HCT116 (cell line): ENCODE data around the gene EML4. TPM values are rescaled to one million over a fixed set of nuclear protein-coding genes. Genes with fewer than 3 reads are reported as not detected.

ENCODE experiments used
- ATAC-seq: fragments of 200-7000 bp; cut with Tn5 transposase; 2 replicates; pipeline ENCODE4 v1.9.1; 2020; ENCODE audit warnings: mild to moderate bottlenecking, moderate library complexity
- BruUV-seq: library from RNA; stranded (reverse); fragments of 400-500 nt; replicated peaks from 2 replicates; lab custom pipeline; 2021; lab: Mats Ljungman, UMichigan
- CTCF ChIA-PET: fragments of 300-600 bp; sonication (Branson Sonifier 250); formaldehyde crosslinking; loops from one replicate; lab custom pipeline; 2021; ENCODE audit warnings: antibody characterized with exemption; lab: Charles Lee
- POLR2A ChIA-PET: fragments of 300-600, 350-600 bp; sonication (Branson Sonifier 250); formaldehyde crosslinking; loops from one replicate; lab custom pipeline; 2021; ENCODE audit warnings: antibody characterized with exemption; lab: Charles Lee
- RAD21 ChIA-PET, 2 experiments: fragments of 300-600 bp; sonication (Branson Sonifier 250); formaldehyde crosslinking; loops; one replicate each; lab custom pipeline; 2023; ENCODE audit warnings: low total read pairs in 2 of 2; ENCODE audit not compliant: uncharacterized antibody in 2 of 2, unreplicated experiment in 2 of 2, low non-redundant PET in 1 of 2; lab: Charles Lee
- DNase-seq: peaks from one replicate; pipeline ENCODE4 v3.0.0-alpha.2; 2010; ENCODE audit warnings: low read depth, low spot score
- H2AFZ ChIP-seq: fragments of 200-600 bp; shearing (Covaris generic), sonication (generic); 2 replicates; pipeline ENCODE4 v1.6.1; 2017; ENCODE audit warnings: low read depth, mixed run types, mixed read lengths, antibody characterized with exemption, low read length; ENCODE audit not compliant: poor library complexity, severe bottlenecking
- H3K27ac ChIP-seq: 2 replicates; pipeline ENCODE4 v1.5.1; 2012; ENCODE audit warnings: low read depth, low read length
- H3K27me3 ChIP-seq: fragments of 200-600 bp; sonication (generic); 2 replicates; pipeline ENCODE4 v1.6.1; 2016; ENCODE audit warnings: mixed run types, low read length, mixed read lengths; ENCODE audit not compliant: insufficient read depth
- H3K36me3 ChIP-seq, 2 experiments: fragments of 200-500 bp in 1 of 2; fragments of 200-600 bp in 1 of 2; sonication (Bioruptor generic) in 1 of 2; sonication (generic) in 1 of 2; 2 replicates each; pipeline versions ENCODE4 v1.5.1 to v1.6.1; 2014 to 2016; ENCODE audit warnings: low read length in 2 of 2, inconsistent platforms in 1 of 2, mixed read lengths in 1 of 2, mixed run types in 1 of 2; ENCODE audit not compliant: insufficient read depth in 2 of 2, control insufficient read depth in 1 of 2
- H3K4me1 ChIP-seq, 2 experiments: fragments of 200-600 bp in 1 of 2; sonication (generic) in 1 of 2; 2 replicates each; pipeline versions ENCODE4 v1.5.1 to v1.6.1; 2012 to 2017; ENCODE audit warnings: low read length in 2 of 2, inconsistent platforms in 1 of 2, mild to moderate bottlenecking in 1 of 2, mixed read lengths in 1 of 2, mixed run types in 1 of 2, moderate library complexity in 1 of 2; ENCODE audit not compliant: insufficient read depth in 2 of 2, control insufficient read depth in 1 of 2
- H3K4me2 ChIP-seq: fragments of 200-600 bp; sonication (generic); 2 replicates; pipeline ENCODE4 v1.6.1; 2017; ENCODE audit warnings: mixed run types, low read length, mixed read lengths
- H3K4me3 ChIP-seq, 2 experiments: fragments of 200-600 bp in 1 of 2; sonication (generic) in 1 of 2; replicated peaks in 1 of 2; 2 replicates each; pipeline ENCODE4 v1.5.1; 2011 to 2016; ENCODE audit warnings: low read length in 2 of 2, control low read depth in 1 of 2, low read depth in 1 of 2, mild to moderate bottlenecking in 1 of 2, mixed read lengths in 1 of 2, mixed run types in 1 of 2
- H3K79me2 ChIP-seq: fragments of 200-600 bp; sonication (generic); 2 replicates; pipeline ENCODE4 v1.6.1; 2017; ENCODE audit warnings: mild to moderate bottlenecking, mixed run types, low read length, moderate library complexity, mixed read lengths; ENCODE audit not compliant: insufficient read depth
- H3K9ac ChIP-seq: fragments of 200-600 bp; sonication (generic); 2 replicates; pipeline ENCODE4 v1.6.1; 2016; ENCODE audit warnings: low read length, mixed read lengths
- H3K9me2 ChIP-seq: fragments of 200-600 bp; sonication (generic), shearing (Covaris generic); 2 replicates; pipeline ENCODE4 v1.6.1; 2017; ENCODE audit warnings: mixed run types, mild to moderate bottlenecking, moderate library complexity; ENCODE audit not compliant: insufficient read depth
- H3K9me3 ChIP-seq, 2 experiments: fragments of 200-500 bp in 1 of 2; fragments of 200-600 bp in 1 of 2; sonication (Bioruptor generic) in 1 of 2; sonication (generic) in 1 of 2; 2 replicates each; pipeline ENCODE4 v1.6.1; 2014 to 2017; ENCODE audit warnings: low read length in 2 of 2, mixed read lengths in 2 of 2, inconsistent platforms in 1 of 2, low read depth in 1 of 2, mild to moderate bottlenecking in 1 of 2, mixed run types in 1 of 2, moderate library complexity in 1 of 2; ENCODE audit not compliant: control insufficient read depth in 1 of 2, insufficient read depth in 1 of 2
- H4K20me1 ChIP-seq: fragments of 200-600 bp; sonication (generic), shearing (Covaris generic); 2 replicates; pipeline ENCODE4 v1.6.1; 2017; ENCODE audit warnings: mixed run types, mild to moderate bottlenecking, moderate library complexity; ENCODE audit not compliant: insufficient read depth
- CBX3 ChIP-seq: IDR thresholded peaks from 2 replicates; pipeline ENCODE4 v1.6.1; 2012; ENCODE audit warnings: low read depth
- EGR1 ChIP-seq: IDR thresholded peaks from 2 replicates; pipeline ENCODE4 v1.6.1; 2012; ENCODE audit warnings: low read depth
- FOSL1 ChIP-seq: IDR thresholded peaks from 2 replicates; pipeline ENCODE4 v1.6.1; 2012; ENCODE audit warnings: low read depth
- JUND ChIP-seq: IDR thresholded peaks from 2 replicates; pipeline ENCODE4 v1.6.1; 2012
- POLR2A ChIP-seq: IDR thresholded peaks from 2 replicates; pipeline ENCODE4 v1.7.0; 2011; ENCODE audit warnings: borderline replicate concordance; ENCODE audit not compliant: insufficient read depth, insufficient read length; ENCODE audit errors: extremely low read depth
- POLR2AphosphoS5 ChIP-seq: IDR thresholded peaks from 2 replicates; pipeline ENCODE4 v1.6.1; 2011; ENCODE audit warnings: mild to moderate bottlenecking, low read depth, low read length, moderate library complexity
- SIN3A ChIP-seq: IDR thresholded peaks from 2 replicates; pipeline ENCODE4 v1.6.1; 2012; ENCODE audit warnings: low read depth
- SP1 ChIP-seq: IDR thresholded peaks from 2 replicates; pipeline ENCODE4 v1.6.1; 2012; ENCODE audit warnings: low read depth
- TCF7L2 ChIP-seq: IDR thresholded peaks from 2 replicates; pipeline ENCODE4 v1.7.0; 2011; ENCODE audit warnings: borderline replicate concordance, inconsistent platforms; ENCODE audit not compliant: insufficient read depth, insufficient read length; ENCODE audit errors: extremely low read depth
- ZBTB33 ChIP-seq: IDR thresholded peaks from 2 replicates; pipeline ENCODE4 v1.6.1; 2011; ENCODE audit warnings: mild to moderate bottlenecking, low read length, moderate library complexity; ENCODE audit not compliant: insufficient replicate concordance; ENCODE audit errors: extremely low read depth
- ZFX ChIP-seq: fragments of 450-650 bp; IDR thresholded peaks from 2 replicates; pipeline ENCODE4 v1.6.1; 2017
- intact Hi-C: fragments of 100-400 bp; cut with micrococcal nuclease; formaldehyde crosslinking; loops from 2 replicates; pipeline ENCODE4 v1.10.0; 2022
- total RNA-seq: library from RNA; stranded (reverse); gene quantifications from one replicate; pipeline ENCODE4 v1.2.1, GENCODE V29; 2021; ENCODE audit not compliant: unreplicated experiment
- TF ChIP-seq, protein P1 (sequence below): IDR thresholded peaks from 2 replicates; pipeline ENCODE4 v1.6.1; 2012; ENCODE audit warnings: low read depth
- TF ChIP-seq, protein P2 (sequence below), 3 experiments: fragments of 200-600 bp in 1 of 3; sonication (generic) in 1 of 3; IDR thresholded peaks in 2 of 3; conservative IDR thresholded peaks in 1 of 3; 2 replicates each; pipeline ENCODE4 v1.5.1; 2012 to 2017; ENCODE audit warnings: low read depth in 2 of 3, low read length in 2 of 3, antibody characterized with exemption in 1 of 3, borderline replicate concordance in 1 of 3, control low read depth in 1 of 3, mild to moderate bottlenecking in 1 of 3, mixed read lengths in 1 of 3, mixed run types in 1 of 3, moderate library complexity in 1 of 3; ENCODE audit not compliant: insufficient read depth in 1 of 3

The EML4 gene
- total RNA-seq, 1 experiment from 2014 or later: 53.5 TPM

DNA sequence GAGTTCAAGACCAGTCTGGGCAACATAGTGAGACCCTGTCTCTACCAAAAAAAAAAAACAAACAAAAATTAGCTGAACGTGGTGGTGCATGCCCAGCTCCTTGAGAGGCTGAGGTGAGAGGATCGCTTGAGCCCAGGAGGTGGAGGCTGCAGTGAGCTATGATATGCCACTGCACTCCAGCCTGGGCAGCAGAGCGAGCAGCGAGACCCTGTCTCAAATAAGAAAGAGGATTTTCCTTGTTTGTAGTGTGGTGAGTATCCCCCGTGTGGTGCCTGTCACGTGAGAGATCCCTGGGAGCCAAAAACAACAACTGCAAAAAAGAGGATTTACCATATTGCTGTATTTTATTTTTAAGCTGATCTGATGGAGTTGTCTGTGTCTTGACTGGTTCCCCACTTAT is 9.2 kb downstream of the EML4 start:
- H3K4me1 ChIP-seq: no peaks in the 10 kb centered on the region
- CTCF ChIA-PET: no interaction called here
- TF ChIP-seq POLR2A (no peak), ZFX (no peak), TCF7L2 (no peak), SIN3A (no peak), FOSL1 (no peak), SP1 (no peak), POLR2AphosphoS5 (no peak)
- TF ChIP-seq, all 23 proteins: peak for 0
- no peak for ATAC-seq
- intact Hi-C loops: no loop called here
- Histone ChIP-seq H3K27ac (no peak overlapping the region), H3K4me2 (no peak overlapping the region), H3K36me3 (no peaks in the 10 kb centered on the region), H2AFZ (no peak overlapping the region), H3K9me2 (no peaks in the 10 kb centered on the region), H3K27me3 (no peaks in the 10 kb centered on the region), H3K79me2 (peaks cover 82% of the 10 kb centered on the region), H3K9me3 (no peaks in the 10 kb centered on the region), H3K9ac (no peak overlapping the region), H4K20me1 (peaks cover 8% of the 10 kb centered on the region; the same call in 1 of the 2 replicates), H3K4me3 (no peak overlapping the region)
- RAD21 ChIA-PET: no interaction called here
- BruUV-seq: no TSS peak
- POLR2A ChIA-PET: no interaction called here
- no peak for DNase-seq

DNA sequence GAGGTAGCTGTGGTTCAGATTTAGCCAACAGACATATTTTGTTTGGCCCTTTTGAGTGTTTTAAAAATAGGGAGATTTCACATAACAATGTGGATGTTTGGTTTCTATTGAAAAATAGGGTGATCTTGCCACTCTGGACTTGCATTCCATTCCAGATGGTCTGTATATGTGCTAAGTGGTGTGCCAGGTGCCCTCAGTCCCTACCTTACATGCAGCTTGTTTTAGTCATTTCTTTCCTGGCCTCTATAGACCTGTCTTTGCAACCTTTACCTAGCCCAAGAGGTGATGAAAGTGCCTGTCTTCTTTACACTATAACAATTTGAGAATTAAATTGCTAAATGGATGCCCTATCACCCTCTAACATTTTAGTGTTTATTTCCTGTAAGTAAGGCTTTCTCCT is 11.1 kb downstream of the EML4 start:
- CTCF ChIA-PET: no interaction called here
- BruUV-seq: no TSS peak
- no peaks in the 10 kb centered on the region for H3K36me3 ChIP-seq
- no peak for TF ChIP-seq POLR2A
- no peak for TF ChIP-seq ZBTB33
- TF ChIP-seq SP1: no peak
- TF ChIP-seq, protein P1, sequence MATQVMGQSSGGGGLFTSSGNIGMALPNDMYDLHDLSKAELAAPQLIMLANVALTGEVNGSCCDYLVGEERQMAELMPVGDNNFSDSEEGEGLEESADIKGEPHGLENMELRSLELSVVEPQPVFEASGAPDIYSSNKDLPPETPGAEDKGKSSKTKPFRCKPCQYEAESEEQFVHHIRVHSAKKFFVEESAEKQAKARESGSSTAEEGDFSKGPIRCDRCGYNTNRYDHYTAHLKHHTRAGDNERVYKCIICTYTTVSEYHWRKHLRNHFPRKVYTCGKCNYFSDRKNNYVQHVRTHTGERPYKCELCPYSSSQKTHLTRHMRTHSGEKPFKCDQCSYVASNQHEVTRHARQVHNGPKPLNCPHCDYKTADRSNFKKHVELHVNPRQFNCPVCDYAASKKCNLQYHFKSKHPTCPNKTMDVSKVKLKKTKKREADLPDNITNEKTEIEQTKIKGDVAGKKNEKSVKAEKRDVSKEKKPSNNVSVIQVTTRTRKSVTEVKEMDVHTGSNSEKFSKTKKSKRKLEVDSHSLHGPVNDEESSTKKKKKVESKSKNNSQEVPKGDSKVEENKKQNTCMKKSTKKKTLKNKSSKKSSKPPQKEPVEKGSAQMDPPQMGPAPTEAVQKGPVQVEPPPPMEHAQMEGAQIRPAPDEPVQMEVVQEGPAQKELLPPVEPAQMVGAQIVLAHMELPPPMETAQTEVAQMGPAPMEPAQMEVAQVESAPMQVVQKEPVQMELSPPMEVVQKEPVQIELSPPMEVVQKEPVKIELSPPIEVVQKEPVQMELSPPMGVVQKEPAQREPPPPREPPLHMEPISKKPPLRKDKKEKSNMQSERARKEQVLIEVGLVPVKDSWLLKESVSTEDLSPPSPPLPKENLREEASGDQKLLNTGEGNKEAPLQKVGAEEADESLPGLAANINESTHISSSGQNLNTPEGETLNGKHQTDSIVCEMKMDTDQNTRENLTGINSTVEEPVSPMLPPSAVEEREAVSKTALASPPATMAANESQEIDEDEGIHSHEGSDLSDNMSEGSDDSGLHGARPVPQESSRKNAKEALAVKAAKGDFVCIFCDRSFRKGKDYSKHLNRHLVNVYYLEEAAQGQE: no peak
- no peak for TF ChIP-seq EGR1
- no peak for TF ChIP-seq ZFX
- no peak for TF ChIP-seq CBX3
- TF ChIP-seq TCF7L2: no peak
- TF ChIP-seq SIN3A: no peak
- TF ChIP-seq JUND: no peak
- TF ChIP-seq, protein P2, sequence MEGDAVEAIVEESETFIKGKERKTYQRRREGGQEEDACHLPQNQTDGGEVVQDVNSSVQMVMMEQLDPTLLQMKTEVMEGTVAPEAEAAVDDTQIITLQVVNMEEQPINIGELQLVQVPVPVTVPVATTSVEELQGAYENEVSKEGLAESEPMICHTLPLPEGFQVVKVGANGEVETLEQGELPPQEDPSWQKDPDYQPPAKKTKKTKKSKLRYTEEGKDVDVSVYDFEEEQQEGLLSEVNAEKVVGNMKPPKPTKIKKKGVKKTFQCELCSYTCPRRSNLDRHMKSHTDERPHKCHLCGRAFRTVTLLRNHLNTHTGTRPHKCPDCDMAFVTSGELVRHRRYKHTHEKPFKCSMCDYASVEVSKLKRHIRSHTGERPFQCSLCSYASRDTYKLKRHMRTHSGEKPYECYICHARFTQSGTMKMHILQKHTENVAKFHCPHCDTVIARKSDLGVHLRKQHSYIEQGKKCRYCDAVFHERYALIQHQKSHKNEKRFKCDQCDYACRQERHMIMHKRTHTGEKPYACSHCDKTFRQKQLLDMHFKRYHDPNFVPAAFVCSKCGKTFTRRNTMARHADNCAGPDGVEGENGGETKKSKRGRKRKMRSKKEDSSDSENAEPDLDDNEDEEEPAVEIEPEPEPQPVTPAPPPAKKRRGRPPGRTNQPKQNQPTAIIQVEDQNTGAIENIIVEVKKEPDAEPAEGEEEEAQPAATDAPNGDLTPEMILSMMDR (IDR thresholded peaks at IDR 0.05 in 2 of 3, conservative IDR thresholded peaks at IDR 0.05 in 1 of 3; ENCODE audit: borderline replicate concordance in 1 of 3, insufficient read depth in 1 of 3, low read depth in 2 of 3, low read length in 2 of 3): no peak

More for the DNA sequence above, 11.1 kb downstream of the EML4 start:
- intact Hi-C loops: no loop called here
- POLR2A ChIA-PET: no interaction called here
- Histone ChIP-seq H3K27ac (no peak overlapping the region), H3K4me3 (no peak overlapping the region), H3K4me2 (no peak overlapping the region), H4K20me1 (peaks cover 8% of the 10 kb centered on the region), H3K4me1 (no peaks in the 10 kb centered on the region), H3K27me3 (no peaks in the 10 kb centered on the region), H3K9me3 (no peaks in the 10 kb centered on the region), H2AFZ (no peak overlapping the region), H3K9me2 (no peaks in the 10 kb centered on the region), H3K9ac (no peak overlapping the region), H3K79me2 (peaks cover 86% of the 10 kb centered on the region)
- ATAC-seq: no peak
- DNase-seq: no peak
- RAD21 ChIA-PET: no interaction called here
